Activated CD8-positive, alpha-beta memory T cell treated with anti-CD3 and anti-CD28 coated beads for 1 hour (primary cell): Measurements from ENCODE around the gene GLIS1.

Experiments used
- DNase-seq, 2 donors: peaks; one replicate each; pipeline ENCODE4 v3.0.0-alpha.2; 2020; ENCODE audit warnings: low read depth in 1 of 2; ENCODE audit errors: extremely low read depth in 1 of 2

Gene GLIS1

DNA sequence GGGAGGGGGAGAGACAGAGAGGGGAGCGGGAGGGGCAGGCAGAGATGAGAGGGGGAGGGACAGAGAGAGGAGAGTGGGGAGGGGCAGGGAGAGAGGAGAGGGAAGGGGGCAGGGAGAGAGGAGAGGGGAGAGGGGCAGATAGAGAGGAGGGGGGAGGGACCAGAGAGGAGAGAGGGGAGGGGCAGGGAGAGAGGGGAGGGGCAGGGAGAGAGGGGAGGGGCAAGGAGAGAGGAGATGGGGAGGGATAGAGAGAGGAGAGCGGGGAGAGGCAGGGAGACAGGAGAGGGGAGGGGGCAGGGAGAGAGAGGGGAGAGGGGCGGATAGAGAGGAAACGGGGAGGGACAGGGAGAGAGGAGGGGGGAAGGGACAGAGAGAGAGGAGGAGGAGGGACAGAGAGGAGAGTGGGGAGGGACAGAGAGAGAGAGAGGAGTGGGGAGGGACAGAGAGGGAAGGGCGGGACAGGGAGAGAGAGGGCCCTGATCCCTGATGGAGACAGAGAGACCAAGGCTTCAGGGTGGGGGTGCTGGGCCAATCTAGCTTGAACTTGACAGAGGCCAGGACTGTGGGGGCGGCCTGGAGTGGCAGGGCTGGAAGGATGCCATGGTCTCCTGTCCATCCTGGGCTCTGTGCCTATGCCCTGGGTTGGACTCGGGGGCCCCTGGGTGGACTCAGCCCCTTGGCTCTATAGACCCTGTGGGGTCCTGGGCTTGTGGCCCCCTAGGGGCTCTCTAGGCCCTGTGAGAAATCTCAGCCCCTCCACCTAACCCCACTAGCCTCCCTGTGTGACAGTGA, 236.1 kb downstream of the GLIS1 start:
- no peak for DNase-seq

DNA sequence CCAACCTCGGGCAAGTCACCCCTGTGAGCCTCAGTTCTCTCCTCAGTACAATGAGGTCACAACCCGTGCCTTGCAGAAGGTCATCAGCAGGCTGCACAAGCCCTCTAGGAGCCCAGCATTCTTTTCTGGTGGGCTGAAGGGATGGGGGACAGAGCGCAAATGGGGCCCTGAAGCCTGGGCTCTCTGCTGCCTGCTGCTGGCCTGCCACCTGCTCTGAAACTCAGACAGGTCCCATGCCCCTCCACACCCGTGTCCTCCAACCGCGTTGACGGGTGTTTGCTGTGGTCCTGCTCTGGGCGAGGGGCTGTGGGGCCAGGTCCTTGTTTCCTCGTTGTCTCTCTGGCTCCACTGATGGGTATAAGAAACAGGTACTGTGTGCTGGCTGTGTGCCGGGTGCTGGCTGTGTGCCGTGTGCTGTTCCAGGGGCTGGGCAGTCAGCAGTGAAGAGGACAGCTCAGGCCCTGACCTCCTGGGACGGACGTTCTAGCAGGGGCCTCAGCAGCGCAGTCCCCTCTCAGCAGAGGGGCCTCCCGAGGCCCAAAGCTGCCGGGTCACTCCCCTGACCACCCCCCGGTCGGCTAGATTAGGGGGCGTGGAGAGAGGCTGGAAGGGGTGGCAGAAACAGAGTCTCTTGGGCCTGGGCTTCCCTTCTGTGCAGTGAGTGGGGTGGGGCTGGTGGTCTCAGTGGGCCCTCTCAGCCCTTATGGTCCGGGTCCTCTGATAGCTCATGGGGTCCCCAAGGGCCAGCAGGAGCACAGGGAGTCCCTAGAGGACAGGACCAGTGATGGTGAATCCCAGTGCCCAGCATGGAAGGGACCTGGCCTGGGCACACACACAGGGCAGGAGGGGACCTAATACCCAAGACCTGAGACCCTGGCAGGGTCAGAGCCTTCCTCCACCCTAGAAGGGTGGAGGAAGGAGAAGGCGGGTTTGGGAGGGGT, 237.6 kb downstream of the GLIS1 start:
- no peak for DNase-seq

DNA sequence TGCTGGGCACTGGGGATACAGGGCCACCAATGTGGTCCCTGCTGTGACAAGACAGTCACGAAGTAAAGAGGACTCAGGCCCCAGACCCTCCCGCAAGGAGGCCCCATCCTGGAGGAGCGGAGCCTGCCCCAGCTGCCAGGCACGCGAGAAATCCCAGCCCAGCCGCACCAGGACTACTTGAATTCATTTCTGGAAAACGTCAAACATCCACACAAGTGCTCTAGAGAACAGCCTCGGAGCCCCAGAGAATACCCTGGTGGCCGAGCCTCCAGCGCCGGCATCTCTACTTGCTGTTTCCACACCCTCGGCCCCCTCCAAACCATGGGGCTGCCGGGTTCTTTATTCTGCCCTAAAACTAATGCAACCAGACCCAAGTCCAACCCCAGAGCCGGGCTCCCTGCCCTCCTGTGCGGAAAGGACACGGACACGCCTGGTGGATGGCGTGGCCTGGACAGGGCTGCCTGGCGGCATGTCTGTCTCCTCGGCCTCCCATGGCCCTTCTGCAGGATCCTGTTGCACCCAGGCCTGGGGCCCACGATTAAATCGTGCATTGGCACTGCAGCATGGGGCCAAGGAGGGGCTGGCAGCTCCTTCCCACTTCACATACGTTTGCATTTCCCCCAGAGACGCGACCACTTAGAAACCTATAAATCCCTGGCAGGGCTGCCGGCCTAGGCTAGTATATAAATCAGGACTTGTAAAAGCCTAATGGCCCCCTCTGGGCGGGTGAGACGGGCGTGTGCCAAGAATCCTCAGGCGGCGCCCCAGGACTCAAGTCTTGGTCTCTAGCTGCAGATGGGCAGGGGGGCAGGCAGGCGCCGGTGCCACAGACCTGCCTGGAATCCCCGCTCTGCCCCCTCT, 238.5 kb downstream of the GLIS1 start:
- DNase-seq, result no peak

DNA sequence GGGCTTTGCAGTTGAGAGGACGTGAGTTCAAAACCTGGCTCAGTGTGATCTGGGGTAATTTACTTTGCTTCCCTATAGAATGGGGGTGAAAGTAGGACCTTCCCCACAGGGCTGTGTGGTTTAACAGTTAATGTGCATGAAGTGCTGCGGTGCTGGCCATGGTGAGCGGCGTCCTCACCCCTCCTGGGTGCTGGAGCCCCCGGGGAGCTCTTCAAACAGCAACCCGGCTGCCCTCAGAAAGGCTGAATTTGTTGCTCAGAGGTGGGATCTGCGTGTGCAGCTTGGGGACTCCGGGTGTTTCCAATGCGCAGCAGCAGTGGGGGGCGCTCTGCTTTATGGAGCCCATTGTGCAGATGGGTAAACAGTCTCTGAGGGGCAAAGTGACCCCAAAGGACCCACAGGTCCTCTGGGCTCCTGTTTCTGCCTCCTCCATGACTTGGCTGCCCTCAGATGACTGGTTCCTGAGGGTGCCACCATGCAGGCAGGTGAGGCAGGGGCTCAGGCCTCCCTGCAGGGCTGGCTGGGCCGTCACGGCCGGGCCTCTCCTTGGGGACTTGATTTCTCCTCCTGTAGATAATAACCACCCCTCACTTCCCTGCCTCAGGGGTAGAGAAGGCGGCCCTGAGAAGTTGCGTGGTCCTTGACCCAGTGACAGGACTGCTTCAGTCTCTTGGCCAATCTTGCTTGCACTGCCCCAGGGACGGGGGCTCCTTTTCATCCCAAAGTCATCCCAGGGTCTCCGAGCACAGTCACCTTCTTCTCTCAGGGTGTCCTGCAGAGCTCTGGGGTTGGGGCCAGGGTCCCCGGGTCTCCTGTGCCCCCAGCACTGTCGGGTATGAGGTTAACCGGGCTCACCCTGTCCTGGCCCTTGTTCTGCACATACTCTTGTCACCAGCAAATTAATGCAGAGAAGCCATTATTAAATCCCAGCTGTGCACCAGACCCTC, 239.4 kb downstream of the GLIS1 start:
- no peak for DNase-seq

DNA sequence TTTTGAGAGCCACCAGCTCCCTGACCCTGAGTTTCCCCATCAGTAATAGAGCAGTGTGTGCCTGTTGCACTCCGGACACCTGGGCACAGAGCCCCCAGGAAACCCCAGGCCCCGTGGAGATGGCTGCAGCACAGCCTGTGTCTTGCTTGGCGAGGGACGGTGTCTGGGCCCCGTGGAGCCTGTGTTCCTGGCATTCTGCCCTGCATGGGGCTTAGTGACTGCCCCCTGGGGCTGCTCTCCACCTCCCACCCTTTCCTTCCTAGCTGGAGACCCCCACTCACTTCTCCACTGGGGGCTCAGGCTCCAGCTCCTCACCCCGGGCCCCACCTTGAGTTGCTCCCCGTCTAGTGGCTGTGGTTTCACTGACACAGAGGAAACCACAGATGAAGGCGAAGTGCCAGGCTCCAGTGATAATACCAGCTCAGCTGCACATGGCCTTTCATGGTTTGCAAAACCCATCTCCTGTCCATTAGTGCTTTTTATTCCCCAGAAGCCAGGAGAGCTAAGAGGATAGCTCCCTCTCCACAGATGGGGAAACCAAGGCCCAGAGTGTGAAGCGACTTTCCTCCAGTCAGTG, 240.3 kb downstream of the GLIS1 start:
- no peak for DNase-seq

DNA sequence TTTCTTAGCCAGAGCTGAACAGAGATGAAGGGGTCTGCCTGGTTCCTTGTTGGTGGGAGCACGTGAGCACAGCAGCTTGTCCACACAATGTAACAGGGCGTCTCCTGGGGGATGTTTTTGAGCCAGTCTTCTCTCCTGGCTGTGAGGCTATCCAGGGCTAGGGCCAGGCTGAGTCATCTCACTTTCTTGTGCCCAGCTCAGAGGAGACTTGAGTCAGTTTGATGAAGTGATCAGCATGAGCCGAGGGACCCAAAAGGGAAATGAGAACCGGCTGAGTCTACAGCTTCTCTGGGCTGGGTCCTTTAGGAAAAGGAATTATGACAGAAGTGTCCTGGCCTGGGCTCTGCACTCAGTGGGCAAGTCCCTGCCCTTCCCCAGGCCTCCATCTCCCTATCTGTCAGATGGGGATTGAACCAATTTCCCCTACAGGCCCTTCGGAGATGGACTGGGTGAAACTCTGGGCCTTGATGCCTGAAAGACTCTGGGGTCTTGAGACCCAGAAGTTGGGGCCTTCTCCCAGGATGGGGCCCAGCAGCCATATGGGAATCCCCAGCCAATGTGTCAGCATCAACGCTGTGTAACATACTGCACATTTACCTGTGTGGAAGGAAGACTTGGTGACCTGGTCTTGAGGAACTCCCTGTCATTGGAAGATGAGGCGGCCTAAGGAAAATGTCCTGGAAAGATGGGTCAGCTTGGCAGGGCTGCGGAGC, 243.2 kb downstream of the GLIS1 start:
- DNase-seq, result no peak

DNA sequence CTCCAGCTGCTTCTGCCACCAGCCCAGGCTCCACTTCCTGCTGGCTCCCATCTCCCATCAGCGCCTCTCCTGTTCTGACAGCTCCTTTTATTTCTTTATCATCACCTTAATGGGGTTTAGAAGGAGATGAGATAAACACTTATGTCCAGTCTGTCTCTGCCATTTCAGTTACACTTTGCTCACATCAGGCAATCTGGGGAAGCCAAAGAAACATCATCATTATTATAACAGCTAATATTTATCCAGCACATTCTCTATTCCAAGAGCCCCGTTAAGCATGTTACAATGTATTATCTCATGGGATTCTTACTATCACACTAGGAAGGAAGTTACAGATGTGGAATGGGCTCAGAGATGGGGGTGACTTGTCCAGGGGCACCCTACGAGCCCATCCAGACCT, 248.6 kb downstream of the GLIS1 start:
- DNase-seq, result no peak

DNA sequence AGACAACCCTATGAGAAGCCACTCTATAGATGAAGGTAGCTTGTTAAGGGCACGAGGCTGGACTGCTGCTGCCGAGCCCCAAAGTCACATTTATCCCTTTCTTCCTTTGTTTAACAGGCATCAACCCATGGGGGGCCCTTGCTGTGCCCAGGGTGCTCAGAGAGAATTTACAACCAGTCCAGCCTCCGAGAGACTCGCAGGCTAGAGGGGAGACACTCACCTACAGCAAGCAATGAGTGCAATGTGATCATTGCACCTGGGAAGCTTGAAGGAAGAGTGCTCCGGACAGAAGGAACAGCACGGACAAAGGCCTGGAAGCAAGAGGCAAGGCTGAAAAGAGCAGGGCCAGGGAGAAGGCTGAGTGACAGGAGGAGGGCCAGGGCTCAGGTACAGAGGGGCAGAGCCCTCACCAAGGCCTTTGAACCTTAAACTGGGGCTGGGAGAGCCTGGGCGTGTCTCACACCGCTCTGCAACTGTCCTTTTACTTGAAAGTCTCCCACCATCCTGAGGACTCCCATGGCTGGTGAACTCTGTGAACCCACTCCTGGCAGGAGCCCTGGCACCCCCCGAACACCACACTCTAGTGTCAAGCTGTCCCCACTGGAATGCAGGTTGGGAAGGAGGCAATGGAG, 252.5 kb downstream of the GLIS1 start:
- DNase-seq, result no peak

DNA sequence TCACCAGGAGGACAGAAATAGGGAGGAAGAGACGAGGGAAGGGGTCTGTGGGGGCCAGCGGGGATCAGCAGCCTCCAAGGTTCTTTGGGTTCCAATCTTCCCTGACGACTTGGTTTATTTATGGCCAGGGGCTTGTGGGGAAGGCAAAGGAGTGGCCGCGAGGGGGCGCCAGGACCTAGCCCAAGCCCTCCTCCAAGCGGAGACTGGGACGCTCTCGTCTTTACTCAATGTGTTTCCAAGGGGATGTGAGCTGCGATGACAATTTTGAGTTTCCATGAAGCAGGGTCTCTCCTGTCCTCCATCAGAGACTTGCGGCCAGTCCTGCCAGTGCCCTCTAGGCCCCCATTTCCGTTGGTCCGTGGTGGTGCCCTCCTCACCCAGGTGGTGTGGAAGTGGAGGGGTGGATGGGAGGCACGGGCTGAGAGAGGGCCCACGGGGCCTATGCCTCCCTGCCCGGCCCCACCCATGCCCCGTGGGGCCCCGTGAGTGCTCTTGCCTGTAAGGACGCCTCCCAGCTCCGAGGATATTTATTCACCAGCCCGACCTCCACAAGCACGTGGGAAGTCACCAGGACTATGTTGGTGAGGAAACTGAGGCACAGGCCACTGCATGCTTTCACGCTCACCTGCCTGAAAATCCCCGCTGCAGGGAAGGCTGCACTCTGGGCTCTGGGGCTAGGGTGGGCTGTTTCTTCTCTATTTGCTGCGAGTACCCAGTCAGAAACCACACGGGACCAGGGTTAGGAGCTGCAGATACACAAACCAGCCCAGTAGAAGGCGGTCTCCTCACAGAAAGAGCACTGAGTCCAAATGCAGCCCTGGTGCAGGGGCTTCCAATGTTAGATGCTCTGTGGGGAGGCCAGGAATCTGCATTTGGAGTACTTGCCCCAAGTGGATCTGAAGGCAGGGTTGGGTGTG, 253.2 kb downstream of the GLIS1 start:
- peak in 1 of 2 donors; percentile 46 for DNase-seq

DNA sequence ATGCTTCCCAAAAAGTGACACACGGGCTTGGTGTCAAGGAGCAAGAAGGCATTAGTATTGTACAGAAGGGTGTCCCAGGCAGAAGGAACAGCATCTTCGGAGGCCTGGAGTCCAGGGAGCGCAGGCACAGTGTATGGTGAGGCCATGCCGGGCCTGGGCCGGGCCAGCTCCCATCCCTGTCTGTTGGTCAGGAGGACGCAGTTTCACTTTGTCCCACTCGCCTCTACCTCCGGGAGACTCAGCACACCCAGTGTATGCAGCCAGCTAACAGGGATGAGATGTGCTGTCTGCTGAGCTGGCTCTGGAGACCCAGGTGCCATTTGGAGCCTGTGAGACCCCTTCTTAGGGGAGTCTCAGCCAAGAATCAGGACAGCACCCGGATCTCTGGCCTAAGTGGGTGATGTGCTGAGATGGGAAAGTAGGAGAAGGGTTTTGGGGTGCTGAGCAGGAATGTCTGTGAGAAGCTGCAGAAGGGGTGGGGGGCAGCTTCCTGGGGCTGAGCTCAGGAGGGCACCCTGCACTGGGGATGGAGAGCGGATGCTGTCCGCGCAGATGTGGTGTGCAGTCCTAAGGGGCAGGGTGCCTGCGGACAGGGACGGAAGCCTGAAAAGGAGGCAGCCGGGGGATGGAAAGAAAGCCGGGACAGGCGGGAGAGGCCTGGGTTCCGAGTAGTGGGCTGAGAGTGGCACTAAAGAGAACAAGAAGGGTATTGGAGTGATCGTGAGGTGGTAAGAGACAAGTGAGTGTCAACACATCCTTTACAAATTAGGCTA, 254.1 kb downstream of the GLIS1 start:
- no peak for DNase-seq

DNA sequence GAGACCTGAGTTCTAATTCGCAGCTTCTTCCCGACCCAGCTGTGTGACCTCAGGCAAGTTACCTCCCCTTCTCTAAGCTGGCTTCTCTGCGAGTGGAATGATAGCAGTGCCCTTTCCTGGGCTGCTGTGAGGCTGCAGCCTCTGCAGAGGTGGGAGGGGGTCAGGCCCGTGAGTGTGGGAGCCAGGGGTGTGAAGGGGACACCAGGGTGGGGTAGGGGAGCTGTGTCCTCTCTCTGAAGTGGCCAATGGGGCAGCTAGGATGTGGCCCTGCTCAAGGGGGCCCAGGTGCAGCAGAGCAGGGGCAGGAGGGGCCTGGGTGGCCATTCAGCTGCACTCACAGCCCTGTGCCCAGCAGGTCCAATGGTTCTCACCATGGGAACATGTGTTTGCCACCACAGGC, 255.3 kb downstream of the GLIS1 start:
- DNase-seq, result no peak

DNA sequence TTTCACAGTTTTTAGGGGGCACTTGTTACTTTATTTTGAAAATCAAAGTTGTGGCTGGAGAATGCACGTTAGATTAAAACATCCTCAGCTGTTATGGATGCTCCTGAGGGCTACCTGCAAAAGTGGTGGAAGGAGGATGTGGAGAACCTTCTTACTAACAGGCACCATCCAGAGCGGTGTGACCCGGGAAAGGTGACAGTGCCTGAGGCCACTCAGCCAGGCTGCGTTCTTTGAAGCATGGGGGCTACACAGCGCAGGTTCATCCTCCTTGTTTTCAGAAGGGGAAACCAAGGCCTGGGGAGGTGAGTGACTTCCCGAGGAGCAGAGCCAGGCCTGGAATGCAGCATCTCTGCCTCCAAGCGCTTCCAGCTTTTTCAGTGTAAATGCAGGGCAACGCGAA, 255.8 kb downstream of the GLIS1 start:
- no peak for DNase-seq

DNA sequence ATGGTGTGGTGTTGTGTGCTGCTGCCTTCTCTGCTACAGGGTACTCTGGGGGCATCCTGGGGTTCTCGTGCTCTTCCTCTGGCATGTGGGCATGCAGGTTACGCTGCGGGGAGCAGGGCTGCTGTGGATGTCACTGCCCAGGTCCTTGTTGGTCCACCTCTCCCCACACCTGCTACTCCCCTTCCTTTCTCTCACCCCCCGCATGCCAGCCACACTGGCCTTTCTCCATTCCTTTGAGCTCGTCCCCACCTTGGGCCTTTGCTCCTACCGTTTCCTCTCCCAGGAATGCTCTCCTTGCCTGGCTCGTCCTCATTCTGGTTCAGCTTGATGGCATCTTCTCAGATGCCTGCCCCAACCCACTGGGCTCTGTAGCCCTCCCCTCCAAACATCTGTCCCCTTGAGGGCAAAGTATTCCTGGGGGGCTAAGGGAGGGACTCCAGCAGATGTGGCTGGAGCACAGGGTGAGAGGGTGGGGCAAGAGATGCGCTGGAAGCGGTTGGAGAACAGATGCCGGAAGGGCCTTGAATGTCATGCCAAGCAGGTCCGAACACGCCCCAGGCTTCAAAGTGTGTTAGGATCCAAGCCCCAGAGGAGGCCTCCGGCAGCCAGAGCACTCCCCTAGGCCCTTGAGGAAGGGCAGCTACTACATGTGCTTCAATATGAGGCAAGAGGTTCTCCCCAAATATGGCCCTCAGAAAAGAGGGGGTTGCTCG, 256.4 kb downstream of the GLIS1 start:
- no peak for DNase-seq

DNA sequence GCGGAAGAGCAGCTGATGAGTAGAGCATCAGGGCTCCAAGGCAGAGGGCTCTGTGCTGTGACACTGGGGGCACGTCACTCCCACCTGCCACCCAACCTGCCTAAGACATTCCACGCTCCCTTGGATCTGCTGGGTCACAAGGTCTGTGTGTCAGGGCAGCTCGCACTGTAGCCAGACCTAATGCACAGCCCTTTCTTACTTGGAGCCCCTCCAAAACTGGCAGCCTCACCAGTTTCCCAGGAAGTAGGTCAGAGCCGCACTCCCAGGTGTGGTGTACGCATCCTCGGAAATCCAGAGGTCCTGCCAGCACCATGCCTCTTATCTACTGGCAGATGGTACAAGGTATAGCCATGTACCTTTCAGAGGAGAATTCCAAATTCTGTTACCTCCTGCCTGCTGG, 257.5 kb downstream of the GLIS1 start:
- no peak for DNase-seq

DNA sequence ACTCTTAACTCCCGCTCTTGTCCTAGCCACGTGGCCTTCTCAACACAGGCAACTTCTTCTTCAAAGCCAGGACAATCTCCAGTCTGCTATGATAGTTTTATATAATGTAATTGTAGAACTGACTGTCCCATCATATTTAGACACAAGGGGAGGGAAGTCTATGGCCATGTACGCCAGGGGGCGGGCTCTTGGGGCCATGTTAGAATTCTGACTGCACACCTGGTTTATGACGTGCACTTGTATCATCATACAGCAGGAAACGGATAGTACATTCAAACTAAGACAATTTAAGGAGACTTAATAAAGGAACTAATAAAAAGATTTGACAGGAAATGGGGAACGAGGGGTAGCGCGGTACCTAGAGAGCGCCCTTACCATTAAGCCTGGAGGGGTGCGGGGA, 258.3 kb downstream of the GLIS1 start:
- DNase-seq, result no peak

DNA sequence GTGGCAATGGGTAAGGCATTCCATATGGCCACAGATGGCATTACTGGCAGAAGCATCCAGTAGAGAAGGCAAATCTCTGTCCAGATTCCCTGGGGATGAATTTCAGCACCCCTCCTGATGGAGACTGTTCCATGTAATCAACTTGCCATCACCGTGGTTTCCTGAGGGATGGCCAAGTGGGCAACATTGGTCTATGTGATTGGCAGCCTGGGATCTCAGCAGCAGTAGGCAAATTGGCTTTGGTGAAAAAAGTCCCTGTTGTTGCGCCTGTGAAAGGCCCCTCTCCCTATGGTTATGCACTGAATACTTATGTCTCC, 260.5 kb downstream of the GLIS1 start:
- no peak for DNase-seq
